ENCODE data around the gene FOLR2.

DNA sequence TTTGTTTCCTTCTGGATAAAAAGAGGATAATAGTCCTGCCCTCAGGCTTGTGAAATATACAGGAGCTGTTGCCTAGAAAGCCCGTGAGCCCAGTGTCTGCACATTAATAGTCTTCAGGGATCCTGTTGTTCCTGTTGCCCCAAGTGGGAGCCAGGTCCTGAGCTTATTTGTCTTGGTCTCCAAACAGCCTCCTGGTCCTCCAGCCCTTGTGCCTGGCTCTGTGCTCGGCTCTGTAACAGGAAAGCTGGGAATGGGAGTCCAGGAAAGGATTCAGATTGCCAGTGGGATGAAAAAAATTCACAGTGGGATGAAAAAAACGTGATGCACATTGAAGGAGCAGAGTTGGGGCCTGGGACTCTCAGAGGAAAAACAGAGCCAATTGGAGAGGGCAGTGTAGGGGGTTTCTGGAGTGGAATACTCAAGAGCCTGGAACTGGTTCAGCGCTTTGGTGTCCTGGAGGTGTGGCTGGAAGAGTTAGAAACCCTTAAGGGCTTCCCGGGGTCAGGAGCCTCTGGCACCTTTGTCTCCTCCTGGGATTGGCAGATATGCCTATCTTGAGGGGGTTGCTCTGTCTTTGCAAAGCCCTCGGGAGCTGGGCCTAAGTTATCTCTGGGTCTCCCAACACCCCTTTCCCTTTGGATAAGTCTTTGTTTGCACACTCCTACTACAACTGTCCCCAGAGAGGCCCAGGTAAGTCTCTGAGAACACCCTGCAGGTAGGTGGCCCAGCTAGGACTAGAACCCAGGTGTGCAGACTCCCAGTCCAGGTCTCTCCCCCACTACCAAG is 5.7 kb downstream of the FOLR2 start:
- TF ChIP-seq CTCF (IDR thresholded peaks at IDR 0.05; ENCODE audit: low read length) (no peak), EZH2 (IDR thresholded peaks at IDR 0.05; ENCODE audit: borderline replicate concordance, low read length) (no peak)

Measured in OCI-LY1 (cell line).